Stomach (tissue), 4 donors: ENCODE results near the gene NR0B2.

Source experiments
- POLR2A ChIP-seq, 4 donors: fragments of 450-650 bp; IDR thresholded peaks; one replicate each; pipeline ENCODE4 v1.6.1; 2016; ENCODE audit warnings: antibody characterized with exemption in 4 of 4, control low read depth in 2 of 4, mild to moderate bottlenecking in 1 of 4, moderate library complexity in 1 of 4
- POLR2AphosphoS5 ChIP-seq, 3 donors: sonication (generic); formaldehyde crosslinking; IDR thresholded peaks; one replicate each; pipeline ENCODE4 v1.6.1; 2016; ENCODE audit warnings: antibody characterized with exemption in 3 of 3
- TF ChIP-seq, protein P1 (sequence below), 7 experiments: fragments of 450-650 bp in 4 of 7; fragments of 200-600 bp in 3 of 7; sonication (generic) in 3 of 7; IDR thresholded peaks; one replicate each; pipeline ENCODE4 v1.5.1; 2016 to 2019; ENCODE audit warnings: antibody characterized with exemption in 7 of 7, control low read depth in 2 of 7, mild to moderate bottlenecking in 1 of 7

DNA sequence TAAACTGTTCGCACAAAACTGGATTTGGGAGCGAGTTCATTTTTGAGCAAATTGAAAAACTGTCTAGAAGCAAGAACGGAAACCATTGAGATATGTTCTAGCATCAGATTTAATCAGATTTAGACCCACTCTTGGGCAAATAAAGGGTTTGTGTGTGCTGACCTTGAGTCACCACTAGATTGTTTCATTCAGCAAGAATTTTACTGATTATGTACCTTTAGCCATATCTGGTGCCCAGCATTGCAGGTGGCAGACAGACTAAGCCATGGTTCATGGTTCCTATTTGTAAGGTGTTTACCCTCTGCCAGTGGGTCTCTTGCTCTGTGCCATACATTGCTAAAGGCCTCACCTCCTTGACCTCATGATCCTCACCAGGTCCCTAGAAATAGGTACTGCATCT is 9.1 kb upstream of the NR0B2 start:
- TF ChIP-seq, protein P1, sequence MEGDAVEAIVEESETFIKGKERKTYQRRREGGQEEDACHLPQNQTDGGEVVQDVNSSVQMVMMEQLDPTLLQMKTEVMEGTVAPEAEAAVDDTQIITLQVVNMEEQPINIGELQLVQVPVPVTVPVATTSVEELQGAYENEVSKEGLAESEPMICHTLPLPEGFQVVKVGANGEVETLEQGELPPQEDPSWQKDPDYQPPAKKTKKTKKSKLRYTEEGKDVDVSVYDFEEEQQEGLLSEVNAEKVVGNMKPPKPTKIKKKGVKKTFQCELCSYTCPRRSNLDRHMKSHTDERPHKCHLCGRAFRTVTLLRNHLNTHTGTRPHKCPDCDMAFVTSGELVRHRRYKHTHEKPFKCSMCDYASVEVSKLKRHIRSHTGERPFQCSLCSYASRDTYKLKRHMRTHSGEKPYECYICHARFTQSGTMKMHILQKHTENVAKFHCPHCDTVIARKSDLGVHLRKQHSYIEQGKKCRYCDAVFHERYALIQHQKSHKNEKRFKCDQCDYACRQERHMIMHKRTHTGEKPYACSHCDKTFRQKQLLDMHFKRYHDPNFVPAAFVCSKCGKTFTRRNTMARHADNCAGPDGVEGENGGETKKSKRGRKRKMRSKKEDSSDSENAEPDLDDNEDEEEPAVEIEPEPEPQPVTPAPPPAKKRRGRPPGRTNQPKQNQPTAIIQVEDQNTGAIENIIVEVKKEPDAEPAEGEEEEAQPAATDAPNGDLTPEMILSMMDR (IDR thresholded peaks at IDR 0.05) = no peak
- no peak for TF ChIP-seq POLR2AphosphoS5 (IDR thresholded peaks at IDR 0.05)
- no peak for TF ChIP-seq POLR2A (IDR thresholded peaks at IDR 0.05)
